ENCODE data around the gene NDUFA7. TPM values are rescaled to one million over a fixed set of nuclear protein-coding genes. Genes with fewer than 3 reads are reported as not detected.

Gene NDUFA7
- total and polyA plus RNA-seq, 5 donors from 2014 or later, result 27.4 to 181 (median 146) TPM

GRCh38 chr19:8332976-8333766, 12.0 kb upstream of the NDUFA7 start:
- Histone ChIP-seq H3K9me3 (ENCODE audit: control insufficient read depth in 2 of 2, low read length in 2 of 2) (no peaks in the 10 kb centered on the region), H3K4me1 (ENCODE audit: control insufficient read depth, insufficient read depth, low read length, poor library complexity, severe bottlenecking) (peaks cover 20% of the 10 kb centered on the region), H3K36me3 (ENCODE audit: control insufficient read depth, insufficient read depth, low read length) (no peaks in the 10 kb centered on the region), H3K27me3 (ENCODE audit: control insufficient read depth, insufficient read depth, low read length) (no peaks in the 10 kb centered on the region), H3K27ac (ENCODE audit: insufficient read depth, low read length, poor library complexity, severe bottlenecking) (no peak overlapping the region), H3K4me3 (ENCODE audit: low read depth, low read length) (no peak overlapping the region)
- H3K27ac Mint-ChIP-seq, result no peak overlapping the region
- DNase-seq, result no peak
- no peak for ATAC-seq (ENCODE audit: low read depth in 2 of 2)
- no peak overlapping the region for H3K4me3 Mint-ChIP-seq
- H3K9me3 Mint-ChIP-seq, result peaks cover 0 to 2% (median 0%) of the 10 kb centered on the region in 7 donors
- H3K27me3 Mint-ChIP-seq, result peaks cover 20% of the 10 kb centered on the region
- H3K36me3 Mint-ChIP-seq, result no peaks in the 10 kb centered on the region
- H3K4me1 Mint-ChIP-seq, result peaks cover 0 to 7% (median 2%) of the 10 kb centered on the region in 4 donors

GRCh38 chr19:8331263-8331845, 10.2 kb upstream of the NDUFA7 start:
- peaks cover 8% of the 10 kb centered on the region for H3K27me3 Mint-ChIP-seq

GRCh38 chr19:8329996-8330395, 8.8 kb upstream of the NDUFA7 start:
- Mint-ChIP-seq H3K27me3 (no peaks in the 10 kb centered on the region), H3K9me3 (no peaks in the 10 kb centered on the region), H3K4me1 (peaks cover 0 to 2% (median 0%) of the 10 kb centered on the region in 4 donors), H3K4me3 (no peak overlapping the region), H3K36me3 (no peaks in the 10 kb centered on the region), H3K27ac (peak overlapping the region in 1 of 3 donors; percentile 50)
- Histone ChIP-seq H3K27ac (ENCODE audit: insufficient read depth, low read length, poor library complexity, severe bottlenecking) (no peak overlapping the region), H3K36me3 (ENCODE audit: control insufficient read depth, insufficient read depth, low read length) (no peaks in the 10 kb centered on the region), H3K9me3 (ENCODE audit: control insufficient read depth in 2 of 2, low read length in 2 of 2) (no peaks in the 10 kb centered on the region), H3K4me3 (ENCODE audit: low read depth, low read length) (no peak overlapping the region), H3K4me1 (ENCODE audit: control insufficient read depth, insufficient read depth, low read length, poor library complexity, severe bottlenecking) (peaks cover 9% of the 10 kb centered on the region), H3K27me3 (ENCODE audit: control insufficient read depth, insufficient read depth, low read length) (no peaks in the 10 kb centered on the region)
- DNase-seq (no peak), ATAC-seq (ENCODE audit: low read depth in 2 of 2) (no peak)

More at GRCh38 chr19:8331263-8331845, 10.2 kb upstream of the NDUFA7 start:
- Mint-ChIP-seq H3K4me3 (no peak overlapping the region), H3K36me3 (no peaks in the 10 kb centered on the region), H3K9me3 (no peaks in the 10 kb centered on the region), H3K27ac (no peak overlapping the region), H3K4me1 (peaks cover 0 to 7% (median 2%) of the 10 kb centered on the region in 4 donors)
- DNase-seq, result no peak
- no peaks in the 10 kb centered on the region for H3K9me3 ChIP-seq (ENCODE audit: control insufficient read depth in 2 of 2, low read length in 2 of 2)
- H3K36me3 ChIP-seq (ENCODE audit: control insufficient read depth, insufficient read depth, low read length), result no peaks in the 10 kb centered on the region
- no peaks in the 10 kb centered on the region for H3K27me3 ChIP-seq (ENCODE audit: control insufficient read depth, insufficient read depth, low read length)
- H3K27ac ChIP-seq (ENCODE audit: insufficient read depth, low read length, poor library complexity, severe bottlenecking), result no peak overlapping the region
- ATAC-seq (ENCODE audit: low read depth in 2 of 2), result no peak
- H3K4me1 ChIP-seq (ENCODE audit: control insufficient read depth, insufficient read depth, low read length, poor library complexity, severe bottlenecking), result peaks cover 20% of the 10 kb centered on the region
- no peak overlapping the region for H3K4me3 ChIP-seq (ENCODE audit: low read depth, low read length)

GRCh38 chr19:8325454-8325853, 4.3 kb upstream of the NDUFA7 start:
- Mint-ChIP-seq H3K27ac (no peak overlapping the region), H3K27me3 (no peaks in the 10 kb centered on the region), H3K9me3 (no peaks in the 10 kb centered on the region), H3K4me3 (peak overlapping the region in 1 of 4 donors; percentile 47), H3K4me1 (peaks cover 0 to 31% (median 11%) of the 10 kb centered on the region in 4 donors), H3K36me3 (no peaks in the 10 kb centered on the region)
- no peak for ATAC-seq (ENCODE audit: low read depth in 2 of 2)
- H3K27me3 ChIP-seq (ENCODE audit: control insufficient read depth, insufficient read depth, low read length), result no peaks in the 10 kb centered on the region
- H3K9me3 ChIP-seq (ENCODE audit: control insufficient read depth in 2 of 2, low read length in 2 of 2), result no peaks in the 10 kb centered on the region
- no peak overlapping the region for H3K4me3 ChIP-seq (ENCODE audit: low read depth, low read length)
- H3K4me1 ChIP-seq (ENCODE audit: control insufficient read depth, insufficient read depth, low read length, poor library complexity, severe bottlenecking), result peaks cover 28% of the 10 kb centered on the region
- no peak overlapping the region for H3K27ac ChIP-seq (ENCODE audit: insufficient read depth, low read length, poor library complexity, severe bottlenecking)
- H3K36me3 ChIP-seq (ENCODE audit: control insufficient read depth, insufficient read depth, low read length), result peaks cover 12% of the 10 kb centered on the region
- no peak for DNase-seq

- Histone ChIP-seq H3K4me3 (ENCODE audit: low read depth, low read length) (no peak overlapping the region), H3K27ac (ENCODE audit: insufficient read depth, low read length, poor library complexity, severe bottlenecking) (no peak overlapping the region), H3K9me3 (ENCODE audit: control insufficient read depth in 2 of 2, low read length in 2 of 2) (no peaks in the 10 kb centered on the region), H3K36me3 (ENCODE audit: control insufficient read depth, insufficient read depth, low read length) (peaks cover 12% of the 10 kb centered on the region), H3K27me3 (ENCODE audit: control insufficient read depth, insufficient read depth, low read length) (no peaks in the 10 kb centered on the region), H3K4me1 (ENCODE audit: control insufficient read depth, insufficient read depth, low read length, poor library complexity, severe bottlenecking) (peaks cover 35% of the 10 kb centered on the region)
- H3K4me3 Mint-ChIP-seq, result no peak overlapping the region
- peaks cover 3 to 41% (median 18%) of the 10 kb centered on the region in 4 donors for H3K4me1 Mint-ChIP-seq
- ATAC-seq (ENCODE audit: low read depth in 2 of 2) (no peak), DNase-seq (no peak)
- no peaks in the 10 kb centered on the region for H3K27me3 Mint-ChIP-seq
- no peaks in the 10 kb centered on the region for H3K36me3 Mint-ChIP-seq
- no peaks in the 10 kb centered on the region for H3K9me3 Mint-ChIP-seq
- H3K27ac Mint-ChIP-seq, result no peak overlapping the region
These were observed 3.2 kb upstream of the NDUFA7 start for GRCh38 chr19:8324186-8325050.

- H3K9me3 ChIP-seq (ENCODE audit: control insufficient read depth in 2 of 2, low read length in 2 of 2), result no peaks in the 10 kb centered on the region
- H3K4me1 Mint-ChIP-seq, result peaks cover 3 to 41% (median 18%) of the 10 kb centered on the region in 4 donors
- no peaks in the 10 kb centered on the region for H3K27me3 ChIP-seq (ENCODE audit: control insufficient read depth, insufficient read depth, low read length)
- no peak overlapping the region for H3K4me3 ChIP-seq (ENCODE audit: low read depth, low read length)
- H3K27me3 Mint-ChIP-seq, result no peaks in the 10 kb centered on the region
- no peak overlapping the region for H3K27ac ChIP-seq (ENCODE audit: insufficient read depth, low read length, poor library complexity, severe bottlenecking)
- no peak overlapping the region for H3K27ac Mint-ChIP-seq
- peaks cover 35% of the 10 kb centered on the region for H3K4me1 ChIP-seq (ENCODE audit: control insufficient read depth, insufficient read depth, low read length, poor library complexity, severe bottlenecking)
- ATAC-seq (ENCODE audit: low read depth in 2 of 2) (no peak), DNase-seq (no peak)
- peak overlapping the region; percentile 16 to 99 (median 68) for H3K4me3 Mint-ChIP-seq
- no peaks in the 10 kb centered on the region for H3K9me3 Mint-ChIP-seq
- H3K36me3 Mint-ChIP-seq, result no peaks in the 10 kb centered on the region
- H3K36me3 ChIP-seq (ENCODE audit: control insufficient read depth, insufficient read depth, low read length), result peaks cover 12% of the 10 kb centered on the region
These were observed 2.6 kb upstream of the NDUFA7 start for GRCh38 chr19:8323781-8324185.

GRCh38 chr19:8322638-8322997, 1.4 kb upstream of the NDUFA7 start:
- Mint-ChIP-seq H3K27ac (peak overlapping the region; percentile 26 to 99 (median 99)), H3K27me3 (no peaks in the 10 kb centered on the region), H3K36me3 (no peaks in the 10 kb centered on the region), H3K4me1 (peaks cover 3 to 41% (median 18%) of the 10 kb centered on the region in 4 donors), H3K4me3 (peak overlapping the region; percentile 96 to 99 (median 98)), H3K9me3 (no peaks in the 10 kb centered on the region)
- H3K36me3 ChIP-seq (ENCODE audit: control insufficient read depth, insufficient read depth, low read length), result peaks cover 12% of the 10 kb centered on the region
- DNase-seq (no peak), ATAC-seq (ENCODE audit: low read depth in 2 of 2) (no peak)
- H3K9me3 ChIP-seq (ENCODE audit: control insufficient read depth in 2 of 2, low read length in 2 of 2), result no peaks in the 10 kb centered on the region
- H3K27me3 ChIP-seq (ENCODE audit: control insufficient read depth, insufficient read depth, low read length), result no peaks in the 10 kb centered on the region
- H3K27ac ChIP-seq (ENCODE audit: insufficient read depth, low read length, poor library complexity, severe bottlenecking), result peak overlapping the region; percentile 89
- H3K4me1 ChIP-seq (ENCODE audit: control insufficient read depth, insufficient read depth, low read length, poor library complexity, severe bottlenecking), result peaks cover 35% of the 10 kb centered on the region
- peak overlapping the region; percentile 84 for H3K4me3 ChIP-seq (ENCODE audit: low read depth, low read length)
